A673 (cell line): ENCODE data around the gene ANKS1B.

ENCODE experiments used
- CTCF ChIP-seq: fragments of 300-800, 200-600 bp; sonication (generic); conservative IDR thresholded peaks from 2 replicates; pipeline ENCODE4 v1.5.1; 2017; ENCODE audit warnings: low read depth, mild to moderate bottlenecking, antibody characterized with exemption, low read length, moderate library complexity, mixed read lengths
- EZH2 ChIP-seq: fragments of 200-600 bp; sonication (generic); IDR thresholded peaks from 2 replicates; pipeline ENCODE4 v1.6.1; 2017; ENCODE audit warnings: borderline replicate concordance, low read depth, mild to moderate bottlenecking, mixed read lengths, antibody characterized with exemption, low read length; ENCODE audit not compliant: poor library complexity, severe bottlenecking

DNA sequence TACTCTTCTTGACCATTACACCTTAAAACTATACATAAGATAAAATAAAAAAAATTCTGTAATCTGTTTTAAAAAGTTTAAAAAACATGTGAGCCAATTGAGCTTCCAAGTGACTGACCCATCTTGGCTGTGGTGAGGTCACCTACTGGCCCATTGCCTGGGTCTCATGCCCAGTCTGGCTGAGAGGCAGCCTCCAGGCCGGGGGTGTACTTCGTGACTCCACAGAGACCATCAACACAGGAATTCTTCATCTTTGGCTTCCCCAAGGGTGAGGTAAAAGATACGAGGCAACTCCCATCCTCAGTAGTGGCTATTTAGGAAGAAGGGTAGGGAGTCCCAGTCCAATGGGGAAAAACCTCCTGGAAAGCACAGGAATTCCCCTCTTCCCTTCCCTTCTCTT, 1226.4 kb downstream of the ANKS1B start:
- TF ChIP-seq CTCF (no peak), EZH2 (no peak)
